ENCODE data around the gene TMEM127. TPM values are rescaled to one million over a fixed set of nuclear protein-coding genes. Genes with fewer than 3 reads are reported as not detected.

TMEM127 gene
- total and polyA plus RNA-seq, 8 donors, result 5.7 to 51.6 (median 14.0) TPM

DNA sequence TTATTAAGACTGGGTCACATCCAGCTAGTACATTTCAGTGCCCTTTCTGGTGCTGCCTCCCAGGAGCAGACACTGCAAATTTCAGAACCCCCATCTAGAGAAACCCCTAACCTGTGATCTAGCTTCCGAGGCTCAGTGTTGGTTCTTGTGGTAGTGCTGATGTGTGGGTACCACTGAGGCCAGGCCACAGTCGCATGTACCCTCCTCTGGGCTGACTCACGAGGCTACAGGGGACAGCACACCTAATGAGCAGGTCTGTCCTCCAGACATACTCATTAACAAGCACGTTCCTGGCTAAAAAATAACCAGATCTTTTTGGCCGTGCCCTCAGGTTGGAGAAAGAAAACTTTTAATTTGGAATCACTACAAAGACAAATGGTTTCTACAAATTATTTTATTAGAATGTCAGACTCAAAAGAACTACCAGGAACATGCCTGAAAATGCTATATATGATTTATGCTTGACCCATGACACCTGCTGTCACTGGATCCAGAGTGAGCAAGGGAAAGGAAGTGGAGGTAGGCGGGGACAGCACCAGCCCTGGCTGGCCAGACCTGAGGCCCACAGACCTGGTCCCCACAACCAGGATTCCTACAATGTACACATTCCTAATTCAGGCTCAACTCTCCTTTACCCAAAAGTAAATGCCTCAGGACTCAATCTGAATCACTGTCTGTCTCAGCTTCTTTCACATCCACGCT, 8.7 kb upstream of the TMEM127 start:
- 75 to 84% (median 76%) methylated on average over 7 of the region's 7 CpGs for WGBS, 5 donors

GRCh38 chr2:96273763-96274162, 8.0 kb upstream of the TMEM127 start:
- Histone ChIP-seq H3K36me3 (peaks cover 72 to 100% (median 100%) of the 10 kb centered on the region in 4 donors), H3K9me3 (no peaks in the 10 kb centered on the region), H3K27me3 (no peaks in the 10 kb centered on the region), H3K4me3 (no peak overlapping the region), H3K4me1 (no peaks in the 10 kb centered on the region), H3K27ac (no peak overlapping the region)
- intact Hi-C loops (cut with DNase I; ENCODE audit: low total_unique reads), result no loop called here
- DNase-seq, result no peak
- TF ChIP-seq POLR2AphosphoS5 (IDR thresholded peaks at IDR 0.05) (no peak), EP300 (IDR thresholded peaks at IDR 0.05) (no peak), POLR2A (IDR thresholded peaks at IDR 0.05) (no peak)
- TF ChIP-seq, protein P1, sequence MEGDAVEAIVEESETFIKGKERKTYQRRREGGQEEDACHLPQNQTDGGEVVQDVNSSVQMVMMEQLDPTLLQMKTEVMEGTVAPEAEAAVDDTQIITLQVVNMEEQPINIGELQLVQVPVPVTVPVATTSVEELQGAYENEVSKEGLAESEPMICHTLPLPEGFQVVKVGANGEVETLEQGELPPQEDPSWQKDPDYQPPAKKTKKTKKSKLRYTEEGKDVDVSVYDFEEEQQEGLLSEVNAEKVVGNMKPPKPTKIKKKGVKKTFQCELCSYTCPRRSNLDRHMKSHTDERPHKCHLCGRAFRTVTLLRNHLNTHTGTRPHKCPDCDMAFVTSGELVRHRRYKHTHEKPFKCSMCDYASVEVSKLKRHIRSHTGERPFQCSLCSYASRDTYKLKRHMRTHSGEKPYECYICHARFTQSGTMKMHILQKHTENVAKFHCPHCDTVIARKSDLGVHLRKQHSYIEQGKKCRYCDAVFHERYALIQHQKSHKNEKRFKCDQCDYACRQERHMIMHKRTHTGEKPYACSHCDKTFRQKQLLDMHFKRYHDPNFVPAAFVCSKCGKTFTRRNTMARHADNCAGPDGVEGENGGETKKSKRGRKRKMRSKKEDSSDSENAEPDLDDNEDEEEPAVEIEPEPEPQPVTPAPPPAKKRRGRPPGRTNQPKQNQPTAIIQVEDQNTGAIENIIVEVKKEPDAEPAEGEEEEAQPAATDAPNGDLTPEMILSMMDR (IDR thresholded peaks at IDR 0.05), result no peak
- WGBS, 5 donors, result 63 to 78% (median 71%) methylated on average over 3 of the region's 3 CpGs

More for the DNA sequence above, 8.7 kb upstream of the TMEM127 start:
- intact Hi-C loops (cut with DNase I; ENCODE audit: low total_unique reads), result no loop called here
- H3K27ac ChIP-seq, result no peak overlapping the region
- H3K9me3 ChIP-seq, result no peaks in the 10 kb centered on the region
- TF ChIP-seq, protein P1 (IDR thresholded peaks at IDR 0.05), result no peak
- TF ChIP-seq EP300 (IDR thresholded peaks at IDR 0.05), result no peak
- no peak for TF ChIP-seq POLR2AphosphoS5 (IDR thresholded peaks at IDR 0.05)
- TF ChIP-seq POLR2A (IDR thresholded peaks at IDR 0.05), result no peak
- no peak overlapping the region for H3K4me3 ChIP-seq
- H3K36me3 ChIP-seq, result peaks cover 72 to 100% (median 100%) of the 10 kb centered on the region in 4 donors
- DNase-seq, result no peak
- no peaks in the 10 kb centered on the region for H3K4me1 ChIP-seq
- no peaks in the 10 kb centered on the region for H3K27me3 ChIP-seq

DNA sequence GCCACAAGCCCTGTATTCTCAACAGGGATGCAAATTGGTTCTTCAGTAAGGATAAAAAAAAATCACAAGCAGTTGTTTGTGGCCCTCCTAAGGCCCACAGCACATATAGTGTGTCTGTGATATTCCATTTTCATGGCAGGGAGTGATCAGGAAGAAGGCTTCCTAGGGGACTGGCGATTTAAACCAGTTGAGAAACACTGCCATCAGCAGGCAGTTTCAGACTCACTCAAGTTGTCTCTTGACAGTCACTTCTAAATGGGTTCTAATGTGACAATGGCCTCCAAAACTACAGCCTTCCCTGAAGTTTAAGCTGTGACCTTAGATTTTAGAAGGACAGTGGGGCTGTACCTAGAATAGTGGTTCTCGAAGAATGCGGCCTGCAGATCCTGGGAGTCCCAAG, 6.2 kb upstream of the TMEM127 start:
- 71 to 89% (median 88%) methylated on average over 3 of the region's 3 CpGs for WGBS, 5 donors
- intact Hi-C loops (cut with DNase I; ENCODE audit: low total_unique reads), result no loop called here
- DNase-seq, result no peak
- peaks cover 7 to 10% (median 8%) of the 10 kb centered on the region in 4 donors for H3K4me1 ChIP-seq
- H3K27me3 ChIP-seq, result no peaks in the 10 kb centered on the region
- H3K4me3 ChIP-seq, result no peak overlapping the region
- H3K9me3 ChIP-seq, result no peaks in the 10 kb centered on the region
- peaks cover 64 to 97% (median 96%) of the 10 kb centered on the region in 4 donors for H3K36me3 ChIP-seq
- no peak overlapping the region for H3K27ac ChIP-seq
- TF ChIP-seq, protein P1 (IDR thresholded peaks at IDR 0.05), result no peak
- no peak for TF ChIP-seq EP300 (IDR thresholded peaks at IDR 0.05)
- no peak for TF ChIP-seq POLR2A (IDR thresholded peaks at IDR 0.05)

DNA sequence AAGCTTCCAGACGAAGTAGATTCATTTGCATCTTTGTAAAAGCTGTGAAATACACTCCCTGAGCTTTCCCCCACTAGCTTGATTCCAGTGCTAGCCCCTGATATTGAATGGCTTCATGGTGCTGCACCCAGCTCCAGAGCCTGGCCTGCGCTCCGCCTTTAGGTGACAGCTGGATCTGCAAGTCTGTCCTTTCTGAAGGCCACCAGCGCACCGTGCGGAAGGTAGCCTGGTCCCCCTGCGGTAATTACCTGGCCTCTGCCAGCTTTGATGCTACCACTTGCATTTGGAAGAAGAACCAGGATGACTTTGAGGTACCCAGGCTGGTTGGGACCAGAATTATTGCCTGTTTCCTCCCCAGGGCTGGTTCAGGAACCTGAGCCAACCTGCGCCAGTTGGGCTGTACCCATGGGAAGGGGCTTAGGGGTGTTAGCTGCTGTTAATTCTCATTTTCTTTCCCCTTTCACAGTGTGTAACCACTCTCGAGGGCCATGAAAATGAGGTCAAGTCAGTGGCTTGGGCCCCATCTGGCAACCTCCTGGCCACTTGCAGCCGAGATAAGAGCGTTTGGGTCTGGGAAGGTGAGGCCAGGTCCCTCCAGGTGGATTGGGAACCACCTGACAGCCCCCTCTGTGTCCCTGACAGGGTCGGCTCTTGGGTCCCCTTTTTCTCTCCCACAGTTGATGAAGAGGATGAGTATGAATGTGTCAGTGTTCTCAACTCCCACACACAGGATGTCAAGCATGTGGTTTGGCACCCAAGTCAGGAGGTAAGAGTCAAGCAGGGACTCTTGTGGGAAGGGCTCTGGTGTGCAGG, 1.6 kb upstream of the TMEM127 start:
- H3K9me3 ChIP-seq, result no peaks in the 10 kb centered on the region

More for the DNA sequence above, 1.6 kb upstream of the TMEM127 start:
- intact Hi-C loops (cut with DNase I; ENCODE audit: low total_unique reads), result loop anchor here (10.0 kb wide), 1 partner anchor 53 kb away; no protein-coding TSS in a partner anchor
- peaks cover 34 to 64% (median 59%) of the 10 kb centered on the region in 4 donors for H3K36me3 ChIP-seq
- H3K27me3 ChIP-seq, result no peaks in the 10 kb centered on the region
- peak; percentile 40 to 68 for DNase-seq
- H3K4me3 ChIP-seq, result peak overlapping the region; percentile 91 to 100 (median 98)
- 50 to 65% (median 60%) methylated on average over 8 to 12 of the region's 12 CpGs for WGBS, 5 donors
- peak overlapping the region in 1 of 5 donors; percentile 94 for H3K27ac ChIP-seq
- H3K4me1 ChIP-seq, result peaks cover 27 to 47% (median 41%) of the 10 kb centered on the region in 4 donors
- TF ChIP-seq POLR2AphosphoS5 (IDR thresholded peaks at IDR 0.05), result no peak
- no peak for TF ChIP-seq POLR2A (IDR thresholded peaks at IDR 0.05)
- TF ChIP-seq, protein P1 (IDR thresholded peaks at IDR 0.05), result peak in 2 of 7 experiments; percentile 18 to 23
- TF ChIP-seq EP300 (IDR thresholded peaks at IDR 0.05), result no peak
